HG03457 (cell line): ENCODE measurements around the gene ARHGEF7.

ENCODE experiments used
- ATAC-seq: cut with Tn5 transposase; IDR thresholded peaks from one replicate; pipeline ENCODE4 v1.9.1; 2021; ENCODE audit warnings: moderate number of reproducible peaks; ENCODE audit not compliant: unreplicated experiment

ARHGEF7 gene

DNA sequence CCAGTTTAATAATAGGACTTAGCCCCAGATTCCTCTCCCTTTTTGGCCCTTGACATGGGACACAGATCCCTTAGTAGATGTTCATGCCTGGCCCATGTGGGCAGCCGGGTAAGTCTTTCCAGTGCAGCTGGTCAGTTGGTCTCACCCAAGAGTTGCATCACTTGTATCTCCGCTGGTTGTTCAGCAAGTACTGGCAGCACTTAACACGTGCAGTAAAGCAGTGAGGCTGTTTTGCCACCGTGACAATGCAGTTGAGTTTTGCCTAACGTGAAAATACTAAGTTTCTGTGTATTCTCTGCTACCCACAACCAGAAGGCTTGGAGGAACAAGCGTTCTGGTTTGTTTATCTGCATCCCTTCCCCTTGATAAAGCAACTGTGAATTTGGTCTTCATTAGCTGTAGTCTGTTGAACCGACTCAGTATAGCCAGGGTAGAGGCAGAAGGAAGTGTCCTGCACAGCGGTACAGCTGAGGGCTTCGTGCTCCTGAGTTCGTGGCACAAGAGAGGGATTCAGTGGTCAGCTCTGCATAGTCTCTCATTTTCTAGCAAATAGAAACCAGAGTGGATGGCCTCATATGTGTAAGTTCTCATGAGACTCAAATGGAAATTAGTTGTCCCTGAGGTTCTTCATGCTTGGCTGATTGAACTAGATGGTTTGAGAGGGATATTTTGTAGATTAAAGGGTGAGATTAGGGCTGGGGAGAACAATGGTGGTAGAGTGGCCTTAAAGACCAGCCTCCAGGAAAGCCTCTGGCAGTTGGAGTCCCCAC is 50.3 kb downstream of the ARHGEF7 start:
- ATAC-seq = no peak

DNA sequence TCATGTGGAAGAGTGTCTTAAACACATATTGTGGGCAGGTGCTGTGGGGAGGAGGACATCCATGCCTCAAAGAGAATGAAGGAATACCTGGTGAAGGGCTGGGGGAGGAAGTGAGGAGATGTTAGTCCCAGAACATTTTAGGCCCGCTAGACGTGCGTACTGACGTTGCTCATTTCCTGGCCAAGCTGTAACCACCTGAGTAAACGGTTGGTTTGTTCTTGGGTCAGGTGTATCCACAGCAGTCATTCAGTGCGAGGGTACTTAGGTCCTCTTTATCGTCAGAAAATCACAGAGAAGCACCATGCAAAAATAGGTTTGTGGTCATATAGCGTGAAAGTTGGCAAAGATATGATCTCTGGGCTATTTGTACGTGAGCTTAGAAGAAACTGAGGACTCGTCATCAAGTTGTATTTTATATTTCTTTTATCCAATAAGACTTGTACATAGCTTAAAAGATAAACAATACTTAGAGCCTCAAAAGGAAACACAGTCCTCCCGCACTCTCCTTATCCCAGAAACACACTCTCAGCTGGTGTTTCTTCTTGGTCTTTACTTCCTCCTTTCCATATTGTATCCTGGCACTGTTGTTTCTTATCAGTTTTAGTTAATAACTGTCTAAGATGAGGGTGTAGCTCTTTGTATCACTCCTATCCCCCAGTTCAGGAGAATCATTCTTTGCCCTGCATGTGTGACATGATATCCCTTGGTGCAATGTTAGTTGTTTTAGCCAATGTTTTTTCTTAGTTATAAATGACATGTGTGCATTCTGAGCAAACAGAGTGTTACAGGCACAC is 52.0 kb downstream of the ARHGEF7 start:
- ATAC-seq = no peak

DNA sequence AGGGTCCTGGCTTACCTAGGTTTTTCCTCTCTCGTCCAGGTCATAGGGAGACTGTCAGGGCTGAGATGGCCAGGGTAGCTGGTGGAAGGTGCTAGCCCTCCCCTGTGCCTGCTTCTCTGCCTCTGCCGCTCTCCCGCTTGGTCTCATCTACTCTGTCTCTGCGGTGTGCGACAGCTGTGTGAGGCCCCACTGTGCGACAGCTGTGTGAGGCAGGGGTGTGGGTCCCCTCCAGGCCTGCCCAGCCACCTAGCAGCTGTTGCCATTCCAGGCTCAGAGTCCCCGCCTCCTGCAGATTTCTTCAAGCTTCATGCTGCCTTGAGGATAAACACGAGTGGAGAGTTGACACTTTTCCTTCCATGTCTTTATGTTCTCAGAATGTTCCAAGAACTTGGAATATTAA is 53.0 kb downstream of the ARHGEF7 start:
- ATAC-seq = no peak

DNA sequence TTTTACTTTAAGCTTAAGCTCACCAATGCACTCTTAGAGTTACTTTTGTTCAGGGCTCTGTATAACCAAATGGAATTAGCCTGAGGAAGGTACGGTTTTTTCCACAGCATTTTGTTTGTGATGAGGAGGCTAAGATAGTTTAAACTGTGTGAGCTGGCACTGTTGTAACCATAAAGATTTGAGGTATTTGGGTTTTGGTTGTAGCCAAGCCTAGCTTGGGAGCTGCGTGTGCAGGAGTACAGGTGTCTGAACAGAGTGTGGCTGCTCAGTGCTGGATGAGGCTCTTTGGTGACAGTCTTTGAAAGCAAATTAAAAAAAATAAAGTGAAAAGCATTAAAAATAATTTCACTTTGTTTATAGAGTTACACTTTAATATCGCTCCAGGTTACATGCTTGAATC is 56.0 kb downstream of the ARHGEF7 start:
- ATAC-seq = no peak

DNA sequence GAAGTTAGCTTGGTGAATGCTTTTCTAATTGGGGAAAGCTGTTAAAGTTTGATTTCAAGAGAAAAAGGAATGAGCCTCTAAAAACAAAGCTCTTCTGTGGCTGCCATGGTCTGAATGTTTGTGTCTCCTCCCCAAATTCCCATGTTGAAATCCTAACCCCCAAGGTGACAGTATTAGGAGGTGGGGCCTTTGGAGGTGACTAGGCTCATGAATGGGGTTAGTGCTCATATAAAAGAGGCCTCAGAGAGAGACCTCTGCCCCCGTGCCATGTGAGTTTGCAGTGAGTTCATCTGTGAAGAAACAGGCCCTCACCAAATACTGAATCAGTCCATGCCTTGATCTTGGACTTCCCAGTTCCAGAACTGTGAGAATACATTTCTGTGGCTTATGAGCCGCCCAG is 56.5 kb downstream of the ARHGEF7 start:
- ATAC-seq = no peak

DNA sequence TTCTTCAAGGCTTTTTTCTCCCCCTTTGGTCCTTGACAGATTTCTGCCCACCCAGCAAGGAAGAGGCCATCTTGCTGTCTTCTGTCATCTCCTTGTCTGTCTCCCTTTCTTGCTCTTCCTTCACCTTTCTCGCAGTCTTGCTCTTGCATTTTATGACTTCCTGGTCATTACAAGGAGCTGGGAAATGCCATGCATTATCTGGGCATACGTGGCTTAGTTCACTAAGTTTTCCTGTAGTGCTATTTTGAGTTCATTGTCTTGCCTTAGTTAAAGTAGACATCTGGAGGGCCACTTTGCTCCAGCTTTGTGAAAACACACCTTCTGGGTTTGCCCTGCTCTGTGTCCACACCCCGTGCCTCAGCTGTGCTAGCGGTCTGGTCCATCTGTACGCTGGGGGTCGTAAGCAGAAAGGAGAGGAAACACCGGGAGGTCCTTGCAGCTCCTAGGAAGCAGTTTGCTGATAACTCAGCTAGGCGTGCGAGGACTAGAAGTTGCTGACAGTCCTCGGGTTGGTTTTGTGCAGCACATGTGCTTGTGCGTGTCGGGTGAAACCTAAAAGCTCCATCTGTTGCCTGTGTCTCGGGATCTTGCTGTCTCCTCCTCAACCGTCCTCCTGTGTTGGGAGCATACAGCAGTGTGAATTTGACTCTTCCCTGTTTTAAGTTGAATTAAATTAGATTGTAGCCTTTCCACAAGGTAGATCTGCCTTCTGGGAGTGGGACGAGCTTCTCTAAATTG is 59.4 kb downstream of the ARHGEF7 start:
- ATAC-seq = no peak

DNA sequence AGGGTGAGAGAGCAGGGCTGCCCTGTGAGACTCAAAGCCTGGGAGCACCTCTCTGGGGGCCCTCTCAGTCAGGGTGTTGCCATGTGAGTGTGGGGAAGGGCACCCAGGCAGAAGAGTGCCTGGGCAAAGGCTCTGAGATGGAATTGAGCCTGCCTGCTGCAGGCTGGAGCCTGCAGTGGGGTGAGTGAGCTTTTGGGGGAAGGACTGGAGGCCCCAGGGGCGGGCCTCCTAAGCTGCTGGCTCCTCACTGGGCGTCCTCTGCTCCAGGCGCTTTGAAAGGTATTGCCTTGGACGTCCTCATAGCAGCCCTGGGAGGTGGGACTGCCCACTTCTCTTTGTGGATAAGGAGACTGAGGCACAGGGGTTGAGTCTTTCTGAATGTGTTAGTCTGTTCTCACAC is 60.3 kb downstream of the ARHGEF7 start:
- no peak for ATAC-seq

DNA sequence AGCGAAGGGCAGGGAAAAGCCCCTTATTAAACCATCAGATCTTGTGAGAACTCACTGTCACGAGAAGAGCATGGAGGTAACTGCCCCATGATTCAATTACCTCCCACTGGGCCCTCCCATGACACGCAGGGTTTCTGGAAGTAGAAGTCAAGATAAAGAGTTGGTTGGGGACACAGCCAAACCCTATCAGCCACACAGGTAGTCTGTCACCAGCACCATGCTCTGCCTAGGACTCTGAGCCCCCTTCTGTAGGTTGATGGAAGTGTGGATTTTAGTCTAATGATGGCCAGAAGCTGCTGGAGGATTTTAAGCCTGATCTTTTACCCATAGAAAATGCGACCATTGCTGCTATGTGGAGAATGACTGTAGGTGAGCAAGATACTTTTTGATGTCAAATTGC is 60.8 kb downstream of the ARHGEF7 start:
- no peak for ATAC-seq

DNA sequence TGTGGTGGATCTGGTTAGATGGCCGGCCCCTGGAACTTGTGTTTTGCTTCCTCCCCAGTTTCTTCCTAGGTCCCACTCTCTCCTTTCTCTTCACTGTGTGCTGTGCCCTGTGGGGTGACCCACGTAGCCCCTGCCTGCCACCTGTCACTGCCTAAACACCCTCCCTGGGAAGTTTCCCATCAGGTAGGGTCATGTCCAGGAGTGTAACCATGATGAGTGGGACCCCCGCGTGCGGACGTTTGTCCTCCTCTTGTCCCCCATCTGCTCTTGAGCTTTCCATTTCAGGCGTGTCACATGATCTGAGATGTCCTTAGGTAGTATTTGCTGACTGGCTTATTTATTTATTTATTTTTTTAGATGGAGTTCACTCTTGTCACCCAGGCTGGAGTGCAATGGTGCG is 61.3 kb downstream of the ARHGEF7 start:
- ATAC-seq = no peak

DNA sequence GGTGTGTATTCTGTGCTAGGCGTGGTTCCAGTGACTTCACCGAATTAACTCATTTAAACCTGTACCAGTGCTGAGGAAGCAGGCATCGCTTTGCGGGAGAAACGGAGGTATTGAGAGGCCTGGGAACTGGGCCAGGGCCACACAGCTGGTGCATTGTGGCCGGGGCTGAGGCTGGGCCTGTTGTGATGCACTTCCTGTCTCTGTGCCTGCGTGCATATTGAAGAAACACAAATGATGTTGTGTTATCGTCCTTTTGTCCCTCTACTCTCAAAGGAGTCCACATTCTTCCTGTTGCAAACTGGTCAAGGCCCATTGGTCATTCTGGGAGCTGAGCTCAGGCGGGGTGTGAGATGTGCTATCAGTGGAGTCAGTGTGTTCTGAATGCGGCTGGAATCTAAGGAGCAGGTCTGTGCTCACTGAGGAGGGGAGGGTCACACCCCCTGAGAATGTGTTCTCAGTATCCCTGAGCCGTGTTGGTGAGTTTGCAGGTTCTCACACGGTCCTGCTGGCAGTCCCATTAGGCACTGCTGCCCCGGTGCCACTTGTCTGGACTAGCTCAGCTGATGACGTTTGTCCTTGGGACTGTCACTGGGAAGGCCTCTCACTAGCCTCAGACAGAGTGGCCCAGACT is 62.1 kb downstream of the ARHGEF7 start:
- ATAC-seq = peak; percentile 64

DNA sequence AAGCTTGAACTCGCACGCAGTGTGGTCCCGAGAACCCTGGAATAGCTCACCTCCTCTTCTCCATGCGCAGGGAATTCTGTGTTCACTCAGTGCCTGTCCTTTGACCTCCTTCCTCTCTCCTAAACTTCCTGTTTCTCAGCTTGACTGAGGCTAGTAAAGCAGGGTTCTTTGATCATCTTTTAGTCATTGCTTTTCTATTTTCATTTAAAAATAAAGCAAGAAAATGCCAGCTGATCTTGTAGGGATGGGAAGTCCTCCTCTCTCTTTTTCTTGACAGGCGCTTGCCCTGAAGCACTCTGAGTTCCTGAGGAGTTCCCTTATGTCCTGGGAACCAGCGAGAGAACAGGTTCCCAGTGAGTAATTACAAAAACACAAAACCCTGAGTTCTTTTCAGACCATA is 62.8 kb downstream of the ARHGEF7 start:
- ATAC-seq = no peak

DNA sequence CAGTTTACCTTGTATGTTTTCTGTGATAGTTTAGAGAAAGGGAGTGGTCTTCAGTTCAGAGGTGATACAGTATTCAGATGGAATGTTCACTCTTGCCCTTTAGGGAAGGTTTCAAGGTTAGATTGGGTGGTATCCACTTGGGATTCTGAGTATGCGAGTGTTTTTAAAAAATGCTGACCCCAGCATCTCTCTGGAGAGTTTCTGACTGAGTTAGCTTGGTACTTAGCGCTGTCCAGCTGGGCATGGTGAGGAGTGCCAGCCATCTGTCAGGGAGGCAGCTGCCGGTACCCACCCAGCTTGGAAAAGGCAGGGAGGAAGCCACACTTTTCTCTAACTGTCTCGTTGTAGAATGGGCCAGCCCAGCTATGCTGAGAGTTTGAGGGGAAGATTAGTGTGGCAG is 63.3 kb downstream of the ARHGEF7 start:
- no peak for ATAC-seq

DNA sequence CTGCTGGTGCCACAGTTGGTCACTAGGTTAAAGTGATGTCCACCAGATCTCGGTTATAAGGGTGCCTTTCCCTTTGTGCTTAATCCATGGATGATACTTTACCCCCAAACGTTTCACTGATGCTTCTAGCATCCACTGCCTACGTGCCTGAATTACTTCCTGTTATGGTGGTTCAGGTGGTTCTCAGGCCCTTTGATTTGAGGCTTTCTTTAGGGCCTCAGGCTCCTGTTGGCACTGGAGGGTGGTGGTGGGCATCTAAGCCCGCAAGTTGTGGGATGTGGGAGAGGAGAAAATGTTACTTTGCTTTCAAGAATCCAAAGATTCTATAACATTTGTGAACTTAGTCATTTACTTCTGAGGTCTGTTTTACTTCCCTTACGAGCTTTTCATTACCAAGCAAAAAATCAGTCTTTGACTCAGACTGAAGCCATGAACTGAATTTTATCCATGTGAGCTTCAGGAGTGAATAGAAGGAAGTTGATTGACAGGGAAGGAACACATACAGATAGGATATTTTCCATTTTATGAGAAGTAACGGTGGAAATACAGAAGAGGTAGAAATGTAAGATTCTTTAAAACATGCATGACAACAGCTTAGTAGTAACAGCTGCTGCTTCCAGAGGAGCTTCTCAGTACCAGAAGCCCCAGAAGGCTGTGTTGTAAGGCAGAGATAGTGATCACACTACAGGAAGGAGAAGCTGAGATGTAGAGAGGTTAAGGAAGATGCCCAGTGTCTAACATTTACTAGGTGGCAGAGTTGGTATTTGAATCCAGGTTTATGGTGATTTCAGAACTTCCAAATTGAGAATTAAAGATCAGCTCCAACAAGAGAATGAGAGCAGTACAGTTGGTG is 65.0 kb downstream of the ARHGEF7 start:
- no peak for ATAC-seq

DNA sequence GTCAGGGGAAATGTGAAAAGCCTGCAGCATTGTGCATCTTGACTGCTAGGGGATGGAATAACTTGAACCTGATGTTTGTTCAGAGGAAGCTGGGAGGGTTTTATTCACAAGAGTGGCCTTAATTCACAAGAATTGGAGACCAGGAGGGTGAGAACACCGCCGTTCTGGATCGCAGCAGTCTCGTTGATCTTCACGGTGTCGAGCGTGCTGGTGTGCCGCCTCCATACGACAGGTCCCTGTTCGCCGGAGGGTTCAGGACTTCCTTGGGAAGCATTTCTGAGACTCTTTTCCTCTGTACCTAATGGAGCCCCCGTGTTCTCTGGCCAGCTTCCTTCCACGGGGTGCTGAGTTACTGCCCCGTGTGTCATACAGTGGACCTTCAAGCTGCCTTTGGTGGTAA is 66.9 kb downstream of the ARHGEF7 start:
- ATAC-seq = no peak

DNA sequence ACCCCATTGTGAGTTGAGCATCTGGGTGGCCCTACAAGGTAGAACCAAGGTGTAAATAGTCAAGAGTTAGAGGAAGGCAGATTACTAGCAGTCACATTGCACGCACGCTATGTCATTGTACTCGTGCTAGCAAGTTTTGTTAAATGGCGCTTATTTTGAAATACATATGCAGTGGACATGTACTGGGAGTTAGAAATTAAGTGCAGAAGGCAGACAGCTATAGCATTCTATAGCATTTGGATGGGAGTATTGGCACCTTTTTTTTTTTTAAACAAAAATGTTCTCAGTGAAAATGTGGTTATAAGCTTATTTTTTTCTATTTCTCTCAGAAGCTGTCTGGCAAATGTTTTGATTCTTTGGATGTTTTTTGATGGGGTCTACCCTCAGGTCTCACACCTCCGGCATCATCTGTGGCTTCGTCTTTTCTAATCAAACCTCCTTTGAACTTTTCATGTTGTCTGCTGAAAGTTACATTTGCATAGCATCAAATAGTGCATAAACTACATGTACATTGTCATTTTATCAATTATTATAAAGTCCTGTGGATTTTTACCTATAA is 68.1 kb downstream of the ARHGEF7 start:
- ATAC-seq = no peak

DNA sequence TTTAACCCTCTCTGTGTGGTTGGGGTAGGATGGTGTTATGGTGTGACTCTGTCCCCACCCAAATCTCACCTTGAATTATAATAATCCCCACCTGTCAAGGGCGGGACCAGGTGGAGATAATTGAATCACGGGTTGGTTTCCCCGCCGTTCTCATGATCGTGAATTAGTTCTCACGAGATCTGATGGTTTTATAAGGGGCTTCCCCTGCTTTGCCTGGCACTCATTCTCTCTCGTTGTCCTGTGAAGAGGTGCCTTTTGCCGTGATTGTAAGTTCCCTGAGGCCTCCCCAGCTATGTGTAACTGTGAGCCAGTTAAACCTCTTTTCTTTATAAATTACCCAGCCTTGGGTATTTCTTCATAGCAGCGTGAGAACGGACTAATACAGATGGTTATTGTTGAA is 68.8 kb downstream of the ARHGEF7 start:
- ATAC-seq = no peak

DNA sequence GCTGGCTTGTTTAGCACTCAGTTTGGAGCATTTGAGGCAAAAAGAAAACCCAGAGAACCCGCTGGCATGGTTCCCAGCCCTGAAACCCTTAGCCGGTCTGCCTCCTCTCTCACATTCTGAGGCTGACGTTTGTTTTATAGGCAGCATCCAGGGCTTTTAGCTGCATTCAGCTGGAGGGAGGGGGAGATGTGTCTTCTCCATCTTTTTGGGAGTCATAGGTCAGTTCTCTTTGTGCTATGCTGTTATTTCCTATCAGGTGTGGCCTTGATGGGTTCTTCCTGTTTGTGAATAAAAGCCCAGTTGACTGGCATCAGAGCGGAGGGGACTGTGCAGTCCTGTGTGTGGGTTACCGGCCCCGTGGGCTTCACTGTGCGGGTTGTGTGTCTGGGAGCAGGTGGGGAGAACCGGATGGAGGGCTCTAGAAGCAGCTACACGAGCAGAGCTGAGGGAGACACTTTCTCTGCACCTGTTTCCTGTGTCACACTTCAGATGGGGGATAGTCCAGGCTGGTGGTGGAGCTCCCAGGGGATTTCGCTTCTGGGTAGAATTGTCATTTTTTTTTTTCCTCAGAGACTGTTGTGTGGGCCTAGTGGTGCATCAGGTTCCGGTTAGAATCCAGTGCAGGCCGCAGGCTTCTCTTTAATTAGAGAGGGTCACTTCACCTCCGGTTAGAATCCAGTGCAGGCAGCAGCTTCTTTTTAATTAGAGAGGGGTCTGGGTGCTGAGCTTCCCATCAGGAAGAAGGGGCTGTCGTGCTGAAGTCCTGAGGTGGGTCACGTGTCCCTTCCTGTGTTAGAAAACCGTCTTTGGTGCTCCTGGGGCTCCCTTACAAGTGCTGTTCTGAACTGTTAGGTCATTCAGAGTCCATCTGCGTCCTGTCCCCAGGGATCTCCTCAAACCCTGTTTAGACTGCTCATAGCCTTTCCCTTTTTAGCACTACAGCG is 69.6 kb downstream of the ARHGEF7 start:
- ATAC-seq = peak; percentile 93

DNA sequence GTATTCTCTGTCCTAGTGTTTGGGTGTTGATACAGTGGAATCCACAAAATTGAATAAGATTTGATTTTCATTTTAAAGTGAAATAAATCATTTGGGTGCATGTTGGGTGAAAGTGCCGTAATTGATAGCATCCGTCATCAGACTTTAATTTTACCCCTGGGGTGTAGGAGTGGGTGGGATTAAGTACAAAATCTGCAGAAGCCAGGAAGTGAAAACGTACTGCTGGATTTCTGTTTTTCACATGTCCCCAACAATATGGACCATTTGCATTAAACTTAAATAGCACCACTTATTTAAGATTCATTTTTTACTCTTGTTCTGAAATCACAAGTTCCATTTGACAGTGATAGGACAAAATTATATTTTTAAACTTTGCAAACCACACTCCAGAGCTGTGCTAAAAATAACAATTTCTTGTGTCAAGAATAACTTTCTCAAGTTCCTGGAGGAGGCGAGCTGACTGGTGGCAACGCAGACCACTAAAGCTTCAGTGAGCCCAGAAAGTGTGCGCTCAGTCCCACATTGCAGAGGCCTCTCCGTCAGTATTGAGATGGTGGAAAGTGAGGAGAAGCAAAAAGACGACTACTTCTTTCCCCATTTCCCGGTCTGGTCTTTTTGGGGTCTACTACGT is 71.3 kb downstream of the ARHGEF7 start:
- ATAC-seq = no peak
